Measurements from ENCODE around the gene SIX2.

GRCh38 chr2:44957656-44958327 lies 51.5 kb downstream of the SIX2 start:
- TF ChIP-seq FOXK1 (CRISPR knock-in tag; IDR thresholded peaks at IDR 0.05; ENCODE audit: borderline replicate concordance, low read depth) (no peak), CEBPB (IDR thresholded peaks at IDR 0.05; ENCODE audit: borderline replicate concordance, low read depth, low read length) (no peak)

All from HepG2 (cell line).